ENCODE measurements around the gene FYCO1.

GRCh38 chr3:46007280-46007679 is 11.7 kb upstream of the FYCO1 start:
- TF ChIP-seq CTCF (IDR thresholded peaks at IDR 0.05; ENCODE audit: insufficient read depth, low read length) (no peak), POLR2AphosphoS5 (IDR thresholded peaks at IDR 0.05; ENCODE audit: low read depth) (no peak), REST (IDR thresholded peaks at IDR 0.05; ENCODE audit: insufficient replicate concordance, low read depth) (no peak)

All from HL-60 (cell line).